ENCODE measurements around the gene RERE.

- TF ChIP-seq REST (IDR thresholded peaks at IDR 0.05; ENCODE audit: insufficient read depth in 1 of 2, low read depth in 2 of 2, low read length in 1 of 2) (no peak), CTCF (IDR thresholded peaks at IDR 0.05) (no peak), POLR2AphosphoS5 (IDR thresholded peaks at IDR 0.05; ENCODE audit: low read depth, low read length) (no peak), SIN3A (IDR thresholded peaks at IDR 0.05; ENCODE audit: borderline replicate concordance, insufficient read depth, low read depth, low read length) (no peak), TCF7L2 (IDR thresholded peaks at IDR 0.05; ENCODE audit: low read depth, low read length) (no peak)
Measured at GRCh38 chr1:8689431-8690252, 127.8 kb downstream of the RERE start.

All from Panc1 (cell line).